Psoas muscle (tissue), 8 donors: ENCODE results near the gene LURAP1L. TPM values are rescaled to one million over a fixed set of nuclear protein-coding genes. Genes with fewer than 3 reads are reported as not detected.

Experiments used
- ATAC-seq, 4 donors: fragments of 200-7000 bp; cut with Tn5 transposase; one replicate each; pipeline ENCODE4 v1.9.1; 2020; ENCODE audit warnings: moderate library complexity in 3 of 4, mild to moderate bottlenecking in 2 of 4
- DNase-seq, 2 donors: peaks; one replicate each; pipeline ENCODE4 v3.0.0-alpha.2; 2020
- H3K27ac ChIP-seq: fragments of 200-600 bp; one replicate; pipeline ENCODE4 v1.8.0; 2022
- H3K27me3 ChIP-seq, 3 donors: fragments of 200-600 bp in 1 of 3; one replicate each; pipeline versions ENCODE4 v1.6.1 to v1.8.0; 2013 to 2022; ENCODE audit warnings: low read length in 2 of 3, mild to moderate bottlenecking in 2 of 3, moderate library complexity in 1 of 3; ENCODE audit not compliant: insufficient read depth in 3 of 3
- H3K36me3 ChIP-seq, 2 donors: fragments of 200-600 bp in 1 of 2; one replicate each; pipeline versions ENCODE4 v1.6.1 to v1.8.0; 2013 to 2022; ENCODE audit warnings: low read depth in 1 of 2, mild to moderate bottlenecking in 1 of 2, moderate library complexity in 1 of 2; ENCODE audit not compliant: insufficient read depth in 1 of 2
- H3K4me1 ChIP-seq: fragments of 200-600 bp; one replicate; pipeline ENCODE4 v1.8.0; 2022
- H3K4me3 ChIP-seq: fragments of 200-600 bp; one replicate; pipeline ENCODE4 v1.8.0; 2022; ENCODE audit warnings: mild to moderate bottlenecking
- H3K9me3 ChIP-seq: fragments of 200-600 bp; one replicate; pipeline ENCODE4 v1.8.0; 2022
- CTCF ChIP-seq: fragments of 200-600 bp; IDR thresholded peaks from one replicate; pipeline ENCODE4 v1.8.0; 2022; ENCODE audit warnings: antibody characterized with exemption
- WGBS, 3 donors: extraction: QIAGEN DNeasy Blood & Tissue Kit; methylation state at CpG; one replicate each; pipeline versions ENCODE4 v1.1.6 to v1.1.7; 2013; 5-methylcytosine and 5-hydroxymethylcytosine counted together
- intact Hi-C, 2 donors: fragments of 100-400 bp; cut with DNase I; formaldehyde crosslinking; loops; one replicate each; pipeline versions ENCODE4 v1.11.0 to v1.14.2; 2022
- polyA plus RNA-seq, 3 donors: library from polyadenylated mRNA; stranded (reverse); fragments of 200-250 nt; gene quantifications; one replicate each; pipeline ENCODE4 v1.2.3, GENCODE V29; 2013
- total RNA-seq, 4 donors: library from RNA; stranded (reverse); fragmentation: NEBNext Ultra II Directional in 2 of 4; extraction: Animal tissue kit (Norgen Biotek cat#: 25700) in 2 of 4; gene quantifications; one replicate each; pipeline versions ENCODE4 v1.2.1 to v1.2.4, GENCODE V29; 2021 to 2023
- donor health status: healthy with polysubstance abuse.
- donor health status: DM: no; HTN: no; CAD: no; lungs with moderate emphysema.
- donor health status: Bipolar disorder and iron deficiency.
- donor health status: healthy.
- donor health status: DM: yes; HTN: yes; CAD: no.
- donor health status: DM: no; HTN: no; CAD: no.
- donor health status: DM: no; HTN: no; CAD: no.
- donor health status: DM: yes; HTN: yes; CAD: no.

The LURAP1L gene
- total and polyA plus RNA-seq, 7 donors = 1.0 to 6.3 (median 2.5) TPM

- no peaks in the 10 kb centered on the region for H3K36me3 ChIP-seq
- 56 to 72% (median 63%) methylated on average over 3 of the region's 3 CpGs for WGBS, 3 donors
- intact Hi-C loops = loop anchor here in 1 of 2 donors (5.0 kb wide), 4 partner anchors 34 to 314 kb away; no protein-coding TSS in a partner anchor
- no peak overlapping the region for H3K27ac ChIP-seq
- ATAC-seq = no peak
- peaks cover 4% of the 10 kb centered on the region for H3K4me1 ChIP-seq
- H3K27me3 ChIP-seq = no peaks in the 10 kb centered on the region
- TF ChIP-seq CTCF = no peak
- no peaks in the 10 kb centered on the region for H3K9me3 ChIP-seq
- no peak for DNase-seq
- peak overlapping the region; percentile 82 for H3K4me3 ChIP-seq
These were observed 3.6 kb downstream of the LURAP1L start for GRCh38 chr9:12778389-12778788.

- intact Hi-C loops = no loop called here
These were observed 6.5 kb downstream of the LURAP1L start for GRCh38 chr9:12781226-12781733.

GRCh38 chr9:12783767-12784460 is 9.1 kb downstream of the LURAP1L start:
- TF ChIP-seq CTCF = no peak
- Histone ChIP-seq H3K9me3 (no peaks in the 10 kb centered on the region), H3K36me3 (no peaks in the 10 kb centered on the region), H3K27me3 (no peaks in the 10 kb centered on the region), H3K4me3 (no peak overlapping the region), H3K4me1 (no peaks in the 10 kb centered on the region), H3K27ac (no peak overlapping the region)
- 88 to 100% (median 91%) methylated on average over 1 of the region's 1 CpG for WGBS, 3 donors
- no peak for DNase-seq
- intact Hi-C loops = no loop called here
- no peak for ATAC-seq

More at GRCh38 chr9:12781226-12781733, 6.5 kb downstream of the LURAP1L start:
- no peak for TF ChIP-seq CTCF
- 58 to 72% (median 62%) methylated on average over 9 of the region's 9 CpGs for WGBS, 3 donors
- DNase-seq (no peak), ATAC-seq (no peak)
- Histone ChIP-seq H3K4me3 (no peak overlapping the region), H3K27ac (no peak overlapping the region), H3K9me3 (no peaks in the 10 kb centered on the region), H3K4me1 (peaks cover 4% of the 10 kb centered on the region), H3K36me3 (no peaks in the 10 kb centered on the region), H3K27me3 (no peaks in the 10 kb centered on the region)

GRCh38 chr9:12784461-12785259 is 9.8 kb downstream of the LURAP1L start:
- Histone ChIP-seq H3K27ac (peak overlapping the region; percentile 12), H3K27me3 (no peaks in the 10 kb centered on the region), H3K36me3 (no peaks in the 10 kb centered on the region), H3K4me1 (no peaks in the 10 kb centered on the region), H3K4me3 (no peak overlapping the region), H3K9me3 (no peaks in the 10 kb centered on the region)
- DNase-seq (peak in 1 of 2 donors; percentile 33), ATAC-seq (peak; percentile 38 to 90 (median 66))
- 77 to 80% (median 78%) methylated on average over 6 of the region's 6 CpGs for whole genome bisulfite sequencing, 3 donors
- no peak for TF ChIP-seq CTCF
- intact Hi-C loops = no loop called here
